ENCODE measurements around the gene SYNCRIP.

- TF ChIP-seq CTCF (IDR thresholded peaks at IDR 0.05; ENCODE audit: poor library complexity, severe bottlenecking) (no peak), EP300 (conservative IDR thresholded peaks at IDR 0.05; ENCODE audit: poor library complexity, severe bottlenecking) (no peak)
Observed at GRCh38 chr6:85592033-85592432, 50.7 kb downstream of the SYNCRIP start.

All from neural cell (in vitro differentiated cells).